ENCODE results near the gene TP53BP2. TPM values are rescaled to one million over a fixed set of nuclear protein-coding genes. Genes with fewer than 3 reads are reported as not detected.

The TP53BP2 gene
- total RNA-seq, 1 donor from 2014 or later = 46.6 TPM

- FAIRE-seq = no peak
- Histone ChIP-seq H2AFZ (ENCODE audit: low read depth, low read length) (no peak overlapping the region), H4K20me1 (ENCODE audit: insufficient read depth, low read length) (peaks cover 49% of the 10 kb centered on the region), H3K4me3 (ENCODE audit: insufficient read depth, low read depth, low read length) (no peak overlapping the region), H3K9me3 (ENCODE audit: insufficient read depth, low read depth, low read length) (no peaks in the 10 kb centered on the region), H3K27ac (ENCODE audit: low read depth, low read length) (no peak overlapping the region), H3K4me2 (ENCODE audit: low read length) (no peak overlapping the region), H3K9ac (ENCODE audit: low read length) (no peak overlapping the region), H3K36me3 (ENCODE audit: insufficient read depth, low read length) (peaks cover 85% of the 10 kb centered on the region), H3K79me2 (ENCODE audit: insufficient read depth, low read length) (peaks cover 39% of the 10 kb centered on the region), H3K4me1 (ENCODE audit: insufficient read depth, low read length) (peaks cover 22% of the 10 kb centered on the region), H3K27me3 (ENCODE audit: insufficient read depth, low read length) (no peaks in the 10 kb centered on the region)
- no peak for DNase-seq (ENCODE audit: low read depth)
- Mint-ChIP-seq H3K4me3 (ENCODE audit: unreplicated experiment) (no peak overlapping the region), H3K36me3 (ENCODE audit: low read depth, unreplicated experiment) (peaks cover 40% of the 10 kb centered on the region), H3K4me1 (ENCODE audit: low read depth, unreplicated experiment) (peaks cover 15% of the 10 kb centered on the region), H3K27me3 (ENCODE audit: low read depth, unreplicated experiment) (no peaks in the 10 kb centered on the region), H3K27ac (ENCODE audit: unreplicated experiment) (no peak overlapping the region), H3K9me3 (ENCODE audit: unreplicated experiment) (no peaks in the 10 kb centered on the region)
- TF ChIP-seq CTCF (IDR thresholded peaks at IDR 0.05; ENCODE audit: insufficient read depth, low read depth, low read length) = no peak
- no peak for TF ChIP-seq EZH2 (IDR thresholded peaks at IDR 0.05; ENCODE audit: insufficient read depth, low read length)
These were observed 94.1 kb downstream of the TP53BP2 start for GRCh38 chr1:223751696-223752095.

- no peak overlapping the region for H3K4me2 ChIP-seq (ENCODE audit: low read length)
- no peak for TF ChIP-seq EZH2 (IDR thresholded peaks at IDR 0.05; ENCODE audit: insufficient read depth, low read length)
- H3K4me1 ChIP-seq (ENCODE audit: insufficient read depth, low read length) = peaks cover 25% of the 10 kb centered on the region
- H3K79me2 ChIP-seq (ENCODE audit: insufficient read depth, low read length) = peaks cover 43% of the 10 kb centered on the region
- no peaks in the 10 kb centered on the region for H3K27me3 Mint-ChIP-seq (ENCODE audit: low read depth, unreplicated experiment)
- no peak overlapping the region for H3K27ac Mint-ChIP-seq (ENCODE audit: unreplicated experiment)
- FAIRE-seq (no peak), DNase-seq (ENCODE audit: low read depth) (no peak)
- peaks cover 82% of the 10 kb centered on the region for H3K36me3 ChIP-seq (ENCODE audit: insufficient read depth, low read length)
- H3K9me3 Mint-ChIP-seq (ENCODE audit: unreplicated experiment) = no peaks in the 10 kb centered on the region
- peaks cover 53% of the 10 kb centered on the region for H4K20me1 ChIP-seq (ENCODE audit: insufficient read depth, low read length)
- H3K4me3 Mint-ChIP-seq (ENCODE audit: unreplicated experiment) = peak overlapping the region; percentile 40
- H2AFZ ChIP-seq (ENCODE audit: low read depth, low read length) = no peak overlapping the region
- H3K9me3 ChIP-seq (ENCODE audit: insufficient read depth, low read depth, low read length) = no peaks in the 10 kb centered on the region
- no peaks in the 10 kb centered on the region for H3K27me3 ChIP-seq (ENCODE audit: insufficient read depth, low read length)
- no peak overlapping the region for H3K4me3 ChIP-seq (ENCODE audit: insufficient read depth, low read depth, low read length)
- no peak overlapping the region for H3K9ac ChIP-seq (ENCODE audit: low read length)
- no peak overlapping the region for H3K27ac ChIP-seq (ENCODE audit: low read depth, low read length)
- H3K36me3 Mint-ChIP-seq (ENCODE audit: low read depth, unreplicated experiment) = peaks cover 42% of the 10 kb centered on the region
- H3K4me1 Mint-ChIP-seq (ENCODE audit: low read depth, unreplicated experiment) = peaks cover 15% of the 10 kb centered on the region
These were observed 94.8 kb downstream of the TP53BP2 start for GRCh38 chr1:223750730-223751570.

DNA sequence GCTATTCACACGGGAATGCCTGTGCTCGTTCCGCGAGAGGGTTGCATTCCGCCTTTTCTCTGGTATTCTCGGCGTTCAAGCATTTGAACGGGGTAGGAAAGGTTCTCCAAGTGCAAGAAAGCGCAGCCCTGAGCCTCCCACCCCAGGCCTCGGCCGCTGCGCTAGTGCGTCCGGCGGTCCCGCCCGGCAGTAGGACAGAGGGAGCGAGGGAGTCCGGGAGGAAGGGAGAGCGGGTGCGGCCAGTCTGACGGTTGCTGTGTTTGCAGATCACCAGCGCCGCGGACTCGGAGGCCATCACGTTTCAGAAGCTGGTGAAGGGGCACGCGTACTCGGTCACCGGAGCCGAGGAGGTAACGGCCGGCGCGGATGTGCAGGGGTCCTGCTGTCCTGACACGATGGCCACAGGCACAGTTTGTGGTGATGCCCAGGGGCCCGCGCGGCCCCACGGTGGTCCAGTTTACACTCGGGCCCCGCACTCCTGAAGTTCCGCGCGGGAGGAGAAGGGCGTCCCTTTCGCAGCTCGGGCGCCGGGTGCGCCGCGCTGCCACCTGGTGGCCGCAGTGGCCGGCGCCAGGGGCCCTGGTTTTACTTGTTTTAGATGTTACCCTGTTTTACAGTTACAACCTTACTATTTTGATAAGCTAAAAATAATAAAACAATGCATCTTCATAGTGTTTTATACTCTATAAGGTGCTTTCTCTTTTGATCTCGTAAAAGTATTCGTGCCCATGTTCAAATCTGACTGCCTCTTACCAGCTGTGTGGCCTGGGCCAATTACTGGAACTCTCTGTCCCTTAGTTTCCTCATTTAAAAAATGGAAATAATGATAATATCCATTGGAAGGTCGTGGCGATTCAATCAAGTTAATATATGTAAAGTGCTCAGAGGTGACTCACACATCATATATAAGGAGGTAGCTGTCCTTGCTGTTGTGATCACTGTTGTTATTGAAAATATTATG, 96.7 kb downstream of the TP53BP2 start:
- Mint-ChIP-seq H3K4me3 (ENCODE audit: unreplicated experiment) (peak overlapping the region; percentile 35), H3K4me1 (ENCODE audit: low read depth, unreplicated experiment) (peaks cover 19% of the 10 kb centered on the region), H3K27ac (ENCODE audit: unreplicated experiment) (peak overlapping the region; percentile 72), H3K36me3 (ENCODE audit: low read depth, unreplicated experiment) (peaks cover 42% of the 10 kb centered on the region), H3K9me3 (ENCODE audit: unreplicated experiment) (no peaks in the 10 kb centered on the region), H3K27me3 (ENCODE audit: low read depth, unreplicated experiment) (no peaks in the 10 kb centered on the region)
- TF ChIP-seq EZH2 (IDR thresholded peaks at IDR 0.05; ENCODE audit: insufficient read depth, low read length) (no peak), CTCF (IDR thresholded peaks at IDR 0.05; ENCODE audit: insufficient read depth, low read depth, low read length) (peak; percentile 86)
- no peak for FAIRE-seq
- Histone ChIP-seq H3K36me3 (ENCODE audit: insufficient read depth, low read length) (peaks cover 75% of the 10 kb centered on the region), H3K27me3 (ENCODE audit: insufficient read depth, low read length) (no peaks in the 10 kb centered on the region), H4K20me1 (ENCODE audit: insufficient read depth, low read length) (peaks cover 61% of the 10 kb centered on the region), H3K4me3 (ENCODE audit: insufficient read depth, low read depth, low read length) (no peak overlapping the region), H3K9me3 (ENCODE audit: insufficient read depth, low read depth, low read length) (no peaks in the 10 kb centered on the region), H3K9ac (ENCODE audit: low read length) (peak overlapping the region; percentile 61), H3K4me2 (ENCODE audit: low read length) (peak overlapping the region; percentile 76), H3K4me1 (ENCODE audit: insufficient read depth, low read length) (peaks cover 34% of the 10 kb centered on the region), H2AFZ (ENCODE audit: low read depth, low read length) (no peak overlapping the region), H3K27ac (ENCODE audit: low read depth, low read length) (peak overlapping the region; percentile 64), H3K79me2 (ENCODE audit: insufficient read depth, low read length) (peaks cover 47% of the 10 kb centered on the region)
- DNase-seq (ENCODE audit: low read depth) = peak; percentile 21

All from astrocyte (in vitro differentiated cells and primary cell).